Effector CD8-positive, alpha-beta T cell (primary cell): ENCODE data around the gene CAMTA1.

Experiments used
- DNase-seq: peaks from one replicate; lab custom pipeline; 2025; lab: John Stamatoyannopoulos, UW

Gene CAMTA1

DNA sequence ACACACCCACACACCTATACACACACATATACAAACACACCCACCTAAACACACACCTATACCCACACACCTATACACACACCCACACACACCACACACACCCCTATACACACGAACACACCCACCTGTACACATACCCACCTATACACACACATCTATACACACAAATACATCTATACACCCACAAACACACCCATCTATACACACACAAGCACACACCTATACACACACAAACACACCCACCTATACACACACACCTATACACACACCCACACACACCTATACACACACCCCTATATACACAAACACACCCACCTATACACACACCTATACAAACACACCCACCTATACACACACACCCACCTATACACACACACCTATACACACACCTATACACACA lies 869.5 kb downstream of the CAMTA1 start:
- DNase-seq, result no peak

GRCh38 chr1:7655354-7655753 lies 870.1 kb downstream of the CAMTA1 start:
- DNase-seq, result no peak

DNA sequence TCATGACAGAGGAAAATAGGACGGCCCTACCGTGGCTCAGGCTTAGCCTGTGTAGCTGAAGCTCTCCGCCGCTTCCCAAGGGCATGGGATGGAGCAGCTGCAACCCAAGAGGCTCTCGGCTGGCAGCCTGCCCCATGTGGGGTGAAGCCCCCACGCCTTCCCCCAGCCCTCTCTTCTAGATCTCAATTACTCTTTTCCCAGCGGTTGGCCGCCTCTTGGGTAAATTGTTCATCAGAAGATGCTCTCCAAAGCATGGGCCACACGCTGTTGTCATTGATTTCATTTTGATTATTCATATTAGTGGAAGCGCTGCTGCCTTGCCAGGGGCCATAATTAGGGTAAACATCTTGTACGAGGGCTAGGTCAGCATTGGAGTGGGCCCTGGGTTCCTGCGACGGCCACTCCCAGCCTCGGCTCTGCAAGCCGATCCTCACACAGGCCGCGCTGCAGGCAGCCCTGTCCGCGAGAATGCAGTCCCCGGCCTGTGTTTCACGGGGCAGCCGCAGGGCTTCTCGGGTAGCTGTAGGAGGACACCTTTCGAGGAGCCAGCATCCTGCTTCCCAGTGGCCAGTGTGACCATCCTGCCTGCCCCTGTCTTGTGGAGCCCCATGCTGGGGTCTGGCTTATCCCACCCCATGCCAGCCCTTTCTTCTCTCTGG lies 871.4 kb downstream of the CAMTA1 start:
- DNase-seq, result no peak

DNA sequence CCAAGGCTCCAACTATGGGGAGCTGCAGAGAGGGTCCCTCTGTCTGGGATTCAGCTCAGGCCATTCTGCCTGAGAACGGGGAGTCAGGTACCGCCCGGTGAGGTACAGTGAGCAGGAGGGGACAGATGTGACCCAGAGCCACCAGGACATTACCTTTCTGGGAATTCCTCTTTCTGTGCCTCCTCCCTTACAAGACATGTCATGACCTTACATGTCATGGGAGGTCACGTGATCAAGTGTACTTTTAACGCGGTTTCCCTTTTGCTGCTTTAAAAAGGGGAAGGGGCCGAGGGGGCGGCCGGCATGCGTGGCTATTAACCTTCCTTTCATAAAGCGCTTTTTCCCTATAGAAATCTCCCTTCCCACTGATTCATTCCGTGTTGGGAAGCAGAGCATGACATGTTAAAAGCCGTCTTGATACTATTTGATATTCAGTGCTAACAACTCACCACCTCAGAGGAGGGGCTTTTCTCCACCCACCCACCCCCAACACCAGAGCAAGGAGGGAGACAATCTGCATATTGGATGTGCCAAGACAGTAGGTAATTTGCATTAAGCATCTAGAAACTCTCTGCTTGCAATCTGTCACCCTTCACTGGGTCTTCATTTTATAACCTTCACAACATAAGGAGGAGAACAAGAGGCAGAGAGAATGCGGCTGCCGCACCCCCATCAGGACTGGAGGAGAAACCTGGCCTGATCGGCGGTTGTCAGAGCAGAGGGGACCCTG lies 872.2 kb downstream of the CAMTA1 start:
- no peak for DNase-seq

- DNase-seq, result no peak
Observed at GRCh38 chr1:7658099-7658498, 872.8 kb downstream of the CAMTA1 start.

- no peak for DNase-seq
Observed at GRCh38 chr1:7659514-7659913, 874.3 kb downstream of the CAMTA1 start.

DNA sequence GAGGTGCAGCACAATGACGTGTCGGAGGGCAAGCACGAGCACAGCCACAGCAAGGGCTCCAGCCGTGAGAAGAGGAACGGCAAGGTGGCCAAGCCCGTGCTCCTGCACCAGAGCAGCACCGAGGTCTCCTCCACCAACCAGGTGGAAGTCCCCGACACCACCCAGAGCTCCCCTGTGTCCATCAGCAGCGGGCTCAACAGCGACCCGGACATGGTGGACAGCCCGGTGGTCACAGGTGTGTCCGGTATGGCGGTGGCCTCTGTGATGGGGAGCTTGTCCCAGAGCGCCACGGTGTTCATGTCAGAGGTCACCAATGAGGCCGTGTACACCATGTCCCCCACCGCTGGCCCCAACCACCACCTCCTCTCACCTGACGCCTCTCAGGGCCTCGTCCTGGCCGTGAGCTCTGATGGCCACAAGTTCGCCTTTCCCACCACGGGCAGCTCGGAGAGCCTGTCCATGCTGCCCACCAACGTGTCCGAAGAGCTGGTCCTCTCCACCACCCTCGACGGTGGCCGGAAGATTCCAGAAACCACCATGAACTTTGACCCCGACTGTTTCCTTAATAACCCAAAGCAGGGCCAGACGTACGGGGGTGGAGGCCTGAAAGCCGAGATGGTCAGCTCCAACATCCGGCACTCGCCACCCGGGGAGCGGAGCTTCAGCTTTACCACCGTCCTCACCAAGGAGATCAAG lies 878.3 kb downstream of the CAMTA1 start:
- DNase-seq, result no peak

DNA sequence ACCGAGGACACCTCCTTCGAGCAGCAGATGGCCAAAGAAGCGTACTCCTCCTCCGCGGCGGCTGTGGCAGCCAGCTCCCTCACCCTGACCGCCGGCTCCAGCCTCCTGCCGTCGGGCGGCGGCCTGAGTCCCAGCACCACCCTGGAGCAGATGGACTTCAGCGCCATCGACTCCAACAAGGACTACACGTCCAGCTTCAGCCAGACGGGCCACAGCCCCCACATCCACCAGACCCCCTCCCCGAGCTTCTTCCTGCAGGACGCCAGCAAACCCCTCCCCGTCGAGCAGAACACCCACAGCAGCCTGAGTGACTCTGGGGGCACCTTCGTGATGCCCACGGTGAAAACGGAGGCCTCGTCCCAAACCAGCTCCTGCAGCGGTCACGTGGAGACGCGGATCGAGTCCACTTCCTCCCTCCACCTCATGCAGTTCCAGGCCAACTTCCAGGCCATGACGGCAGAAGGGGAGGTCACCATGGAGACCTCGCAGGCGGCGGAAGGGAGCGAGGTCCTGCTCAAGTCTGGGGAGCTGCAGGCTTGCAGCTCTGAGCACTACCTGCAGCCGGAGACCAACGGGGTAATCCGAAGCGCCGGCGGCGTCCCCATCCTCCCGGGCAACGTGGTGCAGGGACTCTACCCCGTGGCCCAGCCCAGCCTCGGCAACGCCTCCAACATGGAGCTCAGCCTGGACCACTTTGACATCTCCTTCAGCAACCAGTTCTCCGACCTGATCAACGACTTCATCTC lies 879.1 kb downstream of the CAMTA1 start:
- DNase-seq, result no peak

DNA sequence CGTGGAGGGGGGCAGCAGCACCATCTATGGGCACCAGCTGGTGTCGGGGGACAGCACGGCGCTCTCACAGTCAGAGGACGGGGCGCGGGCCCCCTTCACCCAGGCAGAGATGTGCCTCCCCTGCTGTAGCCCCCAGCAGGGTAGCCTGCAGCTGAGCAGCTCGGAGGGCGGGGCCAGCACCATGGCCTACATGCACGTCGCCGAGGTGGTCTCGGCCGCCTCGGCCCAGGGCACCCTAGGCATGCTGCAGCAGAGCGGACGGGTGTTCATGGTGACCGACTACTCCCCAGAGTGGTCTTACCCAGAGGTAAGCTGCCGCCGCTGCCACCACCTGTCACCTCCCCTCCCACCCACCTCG lies 879.6 kb downstream of the CAMTA1 start:
- DNase-seq, result no peak

DNA sequence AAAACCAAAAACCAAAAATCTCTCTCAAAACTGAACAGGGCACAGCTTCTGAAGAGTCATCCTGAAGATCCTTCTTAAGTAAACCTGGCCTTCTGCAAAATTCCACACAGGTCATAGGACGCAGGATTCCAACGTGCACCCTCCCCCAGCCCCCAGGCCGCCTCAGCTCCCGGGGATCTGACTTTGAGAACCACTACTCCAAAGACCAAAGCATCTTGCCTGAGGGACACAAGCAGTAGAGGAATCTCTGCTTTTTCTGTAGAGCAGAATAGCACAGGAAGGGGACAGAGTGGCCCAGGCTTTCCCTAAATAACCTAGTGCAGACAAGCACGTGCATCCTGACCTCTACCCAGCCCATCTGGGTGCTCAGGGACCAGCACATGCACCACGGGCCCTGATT lies 881.0 kb downstream of the CAMTA1 start:
- no peak for DNase-seq

- no peak for DNase-seq
Observed at GRCh38 chr1:7667159-7667558, 881.9 kb downstream of the CAMTA1 start.

DNA sequence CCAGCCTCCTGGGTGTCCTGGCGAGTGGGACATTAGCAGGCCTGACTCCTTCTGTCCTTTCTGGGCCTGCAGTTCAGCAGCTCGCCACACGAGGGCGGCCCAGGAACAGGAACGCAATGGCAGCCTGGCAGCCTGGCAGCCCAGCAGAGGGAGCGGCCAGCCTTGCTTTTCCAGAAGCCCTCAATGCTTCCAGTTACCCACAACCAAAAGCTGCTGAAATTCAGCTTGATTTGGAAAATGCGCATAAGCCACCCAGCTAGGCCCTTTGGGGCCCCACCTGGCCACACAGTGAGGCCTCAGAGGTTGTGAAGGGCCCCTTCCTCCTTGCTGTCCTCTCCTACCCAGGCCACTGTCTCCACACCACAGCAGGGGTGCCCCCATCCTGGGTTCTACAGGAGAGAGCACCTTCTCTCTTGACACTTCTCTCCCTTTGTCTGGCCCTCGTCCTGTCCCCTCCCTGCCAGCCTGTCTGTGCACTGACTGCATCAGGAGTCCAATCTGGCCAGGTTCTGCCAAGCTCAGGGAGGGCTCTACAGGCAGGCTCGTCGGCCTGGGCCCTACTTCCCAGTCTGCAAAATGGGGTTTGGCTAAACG lies 882.5 kb downstream of the CAMTA1 start:
- peak; percentile 77 for DNase-seq

DNA sequence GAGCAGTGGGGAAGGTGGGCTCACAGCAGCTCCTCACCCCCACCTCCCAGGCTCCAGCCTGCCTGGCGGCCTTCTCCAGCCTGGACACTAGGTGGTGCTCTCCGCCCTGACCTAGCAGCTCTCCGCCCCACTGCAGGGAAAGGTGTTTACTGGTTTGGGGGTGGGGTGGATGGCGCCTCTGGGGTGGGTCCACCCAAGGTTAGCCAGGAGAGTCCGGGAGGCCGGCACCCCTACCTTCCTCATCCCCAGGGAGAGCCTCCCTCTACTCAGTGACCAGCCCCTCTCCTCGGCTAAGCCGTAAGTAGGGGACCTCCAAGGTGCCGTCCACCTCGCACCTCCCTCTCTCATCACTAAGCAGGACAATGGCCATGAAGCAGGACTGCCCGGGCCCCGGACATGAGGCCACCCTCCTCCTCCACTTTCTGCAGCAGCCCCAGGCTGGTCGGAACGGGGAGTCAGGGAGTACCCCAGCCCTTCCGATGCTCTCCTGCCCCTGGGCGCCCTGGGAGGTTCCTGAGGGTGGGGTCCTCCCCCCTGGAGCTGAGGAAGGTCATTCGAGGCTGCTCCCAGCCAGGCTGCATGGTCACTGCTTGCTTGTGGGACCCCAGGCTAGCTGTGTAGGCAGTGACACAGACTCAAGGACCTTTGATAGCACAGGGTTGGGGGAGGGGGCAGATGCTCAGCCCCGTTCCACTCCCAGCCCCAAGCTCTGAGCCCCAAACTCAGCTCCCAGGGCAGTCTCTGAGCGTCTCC lies 884.5 kb downstream of the CAMTA1 start:
- DNase-seq, result peak; percentile 38

DNA sequence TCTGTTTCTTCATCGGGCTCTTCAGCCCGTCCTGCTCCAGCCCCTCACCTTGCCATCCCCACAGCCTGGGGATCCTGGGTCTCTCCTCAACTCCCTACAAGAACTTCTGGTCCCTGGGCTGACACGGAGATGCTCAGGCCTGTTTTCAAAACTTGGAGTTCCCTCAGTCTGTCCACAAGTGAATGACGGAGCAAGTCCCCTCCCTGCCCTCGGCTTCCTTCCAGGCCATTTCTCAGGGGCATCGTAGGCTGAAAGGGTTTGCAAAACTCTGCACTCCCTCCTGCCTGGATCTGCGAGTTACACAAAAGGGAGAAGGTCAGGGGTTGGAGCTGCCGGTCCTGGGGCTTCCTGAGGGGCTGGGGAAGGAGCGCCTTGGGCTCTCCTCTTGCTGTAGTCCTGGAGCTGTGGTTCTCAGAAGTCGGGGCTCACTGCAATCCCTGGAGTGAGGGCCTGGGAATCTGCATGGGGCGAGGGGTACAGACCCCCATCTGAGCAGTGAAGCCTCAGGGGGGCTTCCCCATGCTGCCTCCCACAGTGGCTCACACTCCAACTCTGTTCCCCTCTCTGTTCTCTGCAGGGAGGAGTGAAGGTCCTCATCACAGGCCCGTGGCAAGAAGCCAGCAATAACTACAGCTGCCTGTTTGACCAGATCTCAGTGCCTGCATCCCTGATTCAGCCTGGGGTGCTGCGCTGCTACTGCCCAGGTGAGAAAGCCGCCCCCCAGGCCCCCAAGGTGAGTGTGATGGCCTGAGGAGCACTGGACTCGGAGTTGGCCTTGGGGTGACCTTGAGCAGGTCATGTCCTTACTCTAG lies 885.3 kb downstream of the CAMTA1 start:
- no peak for DNase-seq

GRCh38 chr1:7671146-7671465 lies 885.9 kb downstream of the CAMTA1 start:
- DNase-seq, result no peak

- no peak for DNase-seq
Observed at GRCh38 chr1:7671676-7672075, 886.4 kb downstream of the CAMTA1 start.

DNA sequence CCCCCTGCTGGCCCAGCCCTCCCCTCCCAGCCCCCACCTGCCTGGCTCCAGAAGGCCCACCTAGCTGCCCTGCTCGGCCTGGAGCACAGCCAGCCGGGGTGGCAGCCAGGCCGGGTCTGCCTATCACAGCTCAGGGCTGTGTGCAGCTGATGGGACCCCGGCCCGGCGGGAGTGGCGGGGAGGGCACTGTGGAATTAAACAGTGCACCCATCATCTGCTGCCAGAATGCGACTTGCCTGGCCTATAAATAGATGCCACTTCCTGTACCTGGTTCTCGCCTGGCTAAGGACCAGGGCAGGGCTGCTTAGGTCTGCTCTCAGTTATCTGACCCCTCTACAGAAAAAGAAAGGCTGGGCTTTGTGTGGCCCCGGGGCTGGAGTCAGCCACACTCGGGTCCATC lies 887.6 kb downstream of the CAMTA1 start:
- DNase-seq, result no peak

DNA sequence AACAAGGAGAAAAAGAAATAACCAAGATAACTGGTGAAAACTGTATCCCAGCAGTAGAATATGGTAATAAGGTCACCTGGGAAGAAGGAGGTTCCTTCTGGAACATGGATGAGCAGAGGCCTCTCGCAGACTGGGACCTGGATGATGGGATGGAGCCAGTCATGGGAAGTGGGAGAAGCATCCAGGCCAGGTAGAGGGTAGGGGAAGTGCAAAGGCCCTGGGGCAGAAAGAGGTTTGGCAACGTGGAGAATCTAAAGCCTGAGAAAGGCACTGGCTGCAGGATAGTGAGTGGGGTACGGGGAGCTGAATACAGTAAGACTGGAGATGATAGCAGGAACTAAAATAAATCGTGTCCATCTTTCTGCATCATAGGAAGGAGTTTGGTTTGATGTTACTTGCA lies 889.7 kb downstream of the CAMTA1 start:
- no peak for DNase-seq

DNA sequence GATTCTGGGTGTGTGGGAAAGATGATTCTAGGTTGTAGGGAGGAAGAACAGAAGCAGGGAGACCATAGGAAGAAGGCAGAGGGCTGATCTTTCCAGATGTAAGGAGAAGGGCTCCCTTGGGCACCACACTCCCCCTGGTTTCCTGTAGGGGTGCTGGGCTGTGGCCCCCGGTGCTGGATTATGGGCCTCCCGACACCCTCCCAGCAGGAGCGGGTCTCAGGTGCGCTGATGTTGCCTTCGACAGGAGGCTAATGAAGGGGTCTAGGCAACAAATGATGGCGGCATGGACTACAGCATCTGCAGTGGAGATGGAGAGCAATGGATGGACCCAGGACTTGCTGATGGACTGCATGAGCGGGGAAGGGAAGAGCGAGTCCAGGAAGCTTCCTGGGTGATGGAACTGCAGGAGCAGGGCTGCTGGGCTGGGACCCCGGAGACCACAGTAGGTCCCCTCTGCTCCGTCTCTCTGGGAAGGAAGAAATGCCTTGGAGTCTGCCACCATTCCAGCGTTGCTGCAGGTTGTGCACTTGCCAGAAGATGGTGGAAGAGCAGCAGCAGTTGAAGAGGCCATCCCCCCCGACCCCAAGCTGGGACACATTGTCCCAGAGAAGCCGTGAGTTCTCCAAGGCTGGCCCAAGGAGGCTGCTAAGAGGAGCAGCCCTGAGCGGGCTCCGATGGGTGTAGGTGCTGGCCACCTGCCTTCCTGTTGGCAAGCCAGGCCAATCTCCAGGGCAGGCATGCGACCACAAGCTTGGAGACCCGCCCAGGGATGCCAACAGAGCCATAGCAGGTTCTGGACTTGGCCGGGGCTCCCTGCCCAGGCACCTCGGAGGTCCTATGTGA lies 890.4 kb downstream of the CAMTA1 start:
- DNase-seq, result no peak
